ENCODE results near the gene PPBP.

GRCh38 chr4:73974352-73974751 lies 13.6 kb downstream of the PPBP start:
- TF ChIP-seq CTCF (IDR thresholded peaks at IDR 0.05; ENCODE audit: low read depth, low read length, missing input control) (no peak), RAD21 (IDR thresholded peaks at IDR 0.05) (no peak), EGR1 (IDR thresholded peaks at IDR 0.05; ENCODE audit: low read depth in 2 of 2) (no peak), JUND (IDR thresholded peaks at IDR 0.05) (no peak), RXRA (IDR thresholded peaks at IDR 0.05) (no peak), MAX (IDR thresholded peaks at IDR 0.05) (no peak), GABPA (IDR thresholded peaks at IDR 0.05 in 1 of 2, conservative IDR thresholded peaks at IDR 0.05 in 1 of 2) (no peak), YY1 (IDR thresholded peaks at IDR 0.05) (no peak), HNF4A (conservative IDR thresholded peaks at IDR 0.05) (no peak), REST (IDR thresholded peaks at IDR 0.05) (no peak), ATF3 (IDR thresholded peaks at IDR 0.05) (no peak), NR2F2 (IDR thresholded peaks at IDR 0.05) (no peak), SP1 (IDR thresholded peaks at IDR 0.05) (no peak), ZBTB33 (IDR thresholded peaks at IDR 0.05) (no peak)
